ENCODE data around the gene CD55.
"Not testable (repeated sequence)": the region's sequence is repeated elsewhere in the genome, so short reads cannot be mapped to it uniquely, and the experiment has no call there.

Gene CD55

DNA sequence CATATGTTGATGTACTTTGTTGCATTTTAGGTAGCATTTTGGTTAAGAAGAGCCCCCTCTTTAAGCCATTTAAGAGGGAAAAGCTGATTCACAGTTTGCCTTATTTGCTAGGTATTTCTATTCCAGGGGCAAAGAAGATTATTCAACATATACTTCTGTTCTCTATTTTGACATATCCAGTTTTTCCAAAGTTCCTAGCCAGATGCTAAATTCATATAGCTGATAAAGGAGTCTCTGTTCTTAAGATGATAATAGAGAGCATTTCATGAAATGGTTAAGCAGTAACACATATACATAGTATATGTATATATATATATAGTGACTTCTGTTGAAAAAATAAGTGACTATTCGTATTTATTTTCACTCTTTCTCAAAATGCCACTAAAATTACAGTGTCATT, 15.5 kb upstream of the CD55 start:
- no peak for DNase-seq

DNA sequence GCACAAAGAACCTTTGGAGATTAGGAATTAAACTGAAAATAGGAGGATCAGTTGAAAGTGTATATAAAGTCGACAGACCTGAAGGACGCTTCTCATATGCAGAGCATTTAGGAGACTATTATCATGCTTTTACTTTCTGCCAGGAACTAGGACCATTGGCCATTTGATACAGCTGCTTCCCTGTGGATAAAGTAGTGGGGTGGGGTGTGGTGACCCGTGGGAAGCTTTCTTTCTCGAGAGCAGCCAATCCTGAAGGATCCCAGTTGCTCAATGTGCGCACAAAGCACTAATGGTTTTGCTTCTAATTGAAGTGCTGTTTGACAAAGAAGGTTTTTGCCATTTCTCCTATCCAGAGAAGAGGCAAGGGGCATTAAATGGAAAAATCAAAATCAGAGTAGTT, 14.9 kb upstream of the CD55 start:
- DNase-seq = no peak

DNA sequence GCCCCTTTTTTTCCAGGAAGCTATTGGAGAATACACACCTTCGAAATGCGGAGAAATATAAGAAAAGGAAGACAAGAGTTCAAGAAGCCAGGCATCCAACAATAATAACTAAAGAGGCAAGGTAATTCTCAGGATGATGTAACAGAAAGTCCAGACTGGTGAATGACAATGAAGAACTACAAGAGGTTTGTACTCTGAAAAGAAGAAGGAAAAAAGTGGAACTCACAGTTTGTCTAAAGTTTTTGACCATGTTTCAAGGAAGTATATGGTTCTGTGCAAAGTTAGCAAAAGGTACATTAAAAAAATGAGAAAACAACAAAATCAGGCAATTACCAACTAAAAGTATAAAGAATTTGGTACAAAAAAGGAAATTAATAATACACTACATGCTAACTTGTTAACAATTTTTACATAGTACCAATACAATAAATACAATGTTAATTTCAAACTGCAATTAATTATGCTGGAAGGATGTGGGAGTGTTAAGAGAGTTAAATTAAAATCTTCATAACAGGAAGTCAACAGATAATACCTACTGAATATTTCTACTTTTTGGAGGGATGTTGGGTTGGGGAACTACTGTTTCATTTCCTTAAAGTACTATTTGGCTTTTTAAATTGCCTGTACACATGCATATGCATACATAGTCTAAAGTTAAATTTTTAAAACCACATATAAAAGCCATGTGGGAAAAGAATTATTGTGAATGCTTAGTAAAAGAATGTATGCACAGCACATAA, 12.9 kb upstream of the CD55 start:
- no peak for DNase-seq

DNA sequence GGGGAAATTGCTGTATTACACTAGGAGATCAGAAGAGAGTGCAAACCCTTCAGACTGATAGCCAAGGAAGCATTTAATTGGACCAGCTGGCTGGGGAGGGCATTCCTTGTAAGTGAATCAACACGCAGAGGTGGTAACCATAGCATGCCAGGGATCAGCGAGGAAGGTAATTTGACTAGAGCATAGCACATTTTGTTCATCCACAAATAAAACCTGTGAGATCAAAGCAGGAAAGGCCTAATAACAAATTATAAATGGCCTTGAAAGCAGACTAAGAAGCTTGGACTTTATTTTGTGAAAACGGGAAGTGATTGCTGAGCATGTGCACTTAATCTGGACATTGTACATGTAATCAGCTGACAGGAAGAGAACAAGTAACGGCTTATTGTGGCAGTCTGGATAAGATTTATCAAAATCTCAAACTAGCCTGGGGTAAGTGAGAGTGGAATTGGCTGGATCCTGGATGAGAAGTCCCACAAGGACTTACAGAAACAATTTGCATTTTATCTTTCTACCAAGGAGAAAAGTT, 11.7 kb upstream of the CD55 start:
- peak; percentile 90 for DNase-seq

DNA sequence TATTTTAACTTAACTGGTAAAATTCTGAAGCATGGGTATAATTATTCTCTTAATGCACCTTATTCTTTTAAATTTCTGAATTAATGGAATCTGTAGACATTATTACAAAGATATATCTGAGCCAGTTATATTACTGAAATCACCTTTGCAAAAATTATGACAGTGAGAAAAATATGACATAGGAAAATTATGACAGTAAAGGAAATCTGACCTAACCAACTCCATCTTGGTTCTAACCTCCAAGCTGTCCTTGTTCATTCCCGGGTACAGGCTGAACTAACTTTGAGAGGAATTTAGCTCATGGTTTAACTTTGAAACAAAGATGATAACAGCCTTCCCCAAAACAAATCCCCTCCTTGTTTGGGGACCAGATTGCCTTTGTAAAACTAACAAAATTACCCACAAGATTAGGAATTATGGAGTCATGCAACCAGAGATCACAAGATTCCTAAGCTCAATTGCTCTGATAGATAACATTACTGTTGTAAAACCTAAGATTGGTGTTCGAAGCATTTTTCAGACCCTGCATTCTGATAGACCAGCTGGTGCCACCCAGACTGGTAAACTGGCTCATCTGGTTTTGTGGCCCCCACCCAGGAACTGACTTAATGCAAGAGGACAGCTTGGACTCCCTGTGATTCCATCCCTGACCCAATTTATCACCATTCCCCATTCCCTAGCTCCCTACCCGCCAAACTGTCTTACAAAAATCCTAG, 9.4 kb upstream of the CD55 start:
- DNase-seq = peak; percentile 63

DNA sequence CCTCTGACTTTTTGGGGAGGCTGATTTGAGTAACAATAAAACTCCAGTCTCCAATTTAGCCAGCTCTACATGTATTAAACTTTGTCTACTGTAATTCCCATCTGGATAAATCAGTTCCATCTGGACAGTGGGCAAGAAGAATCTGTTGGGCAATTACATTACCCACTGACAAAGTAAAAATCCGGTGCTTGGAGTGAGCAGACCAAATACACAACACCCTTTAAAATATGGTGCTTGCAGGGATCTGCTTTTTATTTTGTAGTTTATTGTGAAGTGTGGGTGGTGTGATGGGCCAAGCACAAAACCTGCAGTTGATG, 8.9 kb upstream of the CD55 start:
- peak; percentile 63 for DNase-seq

DNA sequence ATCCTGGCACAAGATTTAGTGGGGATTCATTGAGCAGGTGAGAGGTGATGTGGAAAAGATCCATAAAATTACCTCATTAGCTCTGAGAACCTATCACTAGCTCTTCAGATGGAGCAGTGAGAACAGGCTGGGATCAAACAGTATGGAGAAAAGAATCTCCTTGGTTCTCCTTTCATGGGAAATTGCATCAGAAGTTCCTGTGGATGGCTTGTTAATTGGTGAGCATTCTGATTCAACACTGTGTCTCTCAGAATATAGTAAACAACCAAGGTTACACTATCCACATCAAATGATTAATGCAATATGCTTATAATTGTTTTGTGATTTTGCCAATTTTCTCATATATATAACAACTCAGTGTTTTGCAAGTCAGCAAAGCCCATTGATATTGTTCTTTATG, 8.3 kb upstream of the CD55 start:
- DNase-seq = no peak

DNA sequence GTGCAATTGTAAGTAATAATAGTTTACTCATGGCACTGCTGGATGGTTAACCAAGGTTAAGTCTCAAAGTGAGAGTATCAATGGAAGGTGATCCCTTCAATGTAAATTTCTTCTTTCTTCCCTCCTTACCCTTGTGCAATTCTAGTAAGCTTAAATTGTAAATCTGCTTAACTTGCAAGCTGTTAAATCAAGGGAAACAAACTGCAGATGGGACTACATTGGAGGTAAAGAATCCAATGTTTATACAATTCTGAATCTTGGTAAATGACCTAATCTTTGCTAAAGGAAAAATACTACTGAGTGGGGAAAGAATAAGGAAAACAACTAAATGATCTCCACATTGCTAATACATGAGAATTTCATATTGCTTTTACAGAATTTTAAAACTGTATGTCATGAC, 6.7 kb upstream of the CD55 start:
- DNase-seq = peak; percentile 55

DNA sequence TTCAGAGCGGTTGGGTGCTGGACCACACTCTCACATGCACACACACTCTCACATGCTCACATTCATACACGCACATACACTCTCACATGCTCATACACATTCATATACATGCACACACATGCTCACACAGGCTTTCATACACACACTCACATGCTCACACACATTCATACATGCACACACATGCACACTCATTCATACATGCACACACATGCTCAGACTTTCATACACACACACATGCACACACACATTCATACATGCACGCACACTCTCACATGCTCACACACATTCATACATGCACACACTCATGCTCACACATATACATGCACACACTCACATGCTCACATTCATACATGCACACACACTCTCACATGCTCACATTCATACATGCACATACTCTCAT, 6.0 kb upstream of the CD55 start:
- no peak for DNase-seq

DNA sequence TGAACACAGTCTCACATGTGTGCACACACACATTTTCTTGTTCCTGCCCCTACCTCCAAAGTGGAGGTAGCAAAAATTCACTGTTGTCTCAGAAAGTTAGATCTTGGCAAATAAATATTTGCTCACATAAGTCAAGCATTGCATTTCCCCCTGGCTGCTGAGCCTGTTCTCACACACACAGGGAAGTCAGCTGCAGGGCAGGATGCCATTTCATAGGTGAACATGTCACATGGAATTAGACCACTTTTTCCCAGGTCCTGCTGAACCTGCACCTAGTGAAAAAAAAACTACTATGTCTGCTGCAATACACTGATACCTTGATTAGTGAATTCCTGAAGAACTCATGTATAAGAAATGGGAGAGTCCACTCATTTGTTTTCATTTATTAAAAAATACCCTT, 5.3 kb upstream of the CD55 start:
- no peak for DNase-seq

DNA sequence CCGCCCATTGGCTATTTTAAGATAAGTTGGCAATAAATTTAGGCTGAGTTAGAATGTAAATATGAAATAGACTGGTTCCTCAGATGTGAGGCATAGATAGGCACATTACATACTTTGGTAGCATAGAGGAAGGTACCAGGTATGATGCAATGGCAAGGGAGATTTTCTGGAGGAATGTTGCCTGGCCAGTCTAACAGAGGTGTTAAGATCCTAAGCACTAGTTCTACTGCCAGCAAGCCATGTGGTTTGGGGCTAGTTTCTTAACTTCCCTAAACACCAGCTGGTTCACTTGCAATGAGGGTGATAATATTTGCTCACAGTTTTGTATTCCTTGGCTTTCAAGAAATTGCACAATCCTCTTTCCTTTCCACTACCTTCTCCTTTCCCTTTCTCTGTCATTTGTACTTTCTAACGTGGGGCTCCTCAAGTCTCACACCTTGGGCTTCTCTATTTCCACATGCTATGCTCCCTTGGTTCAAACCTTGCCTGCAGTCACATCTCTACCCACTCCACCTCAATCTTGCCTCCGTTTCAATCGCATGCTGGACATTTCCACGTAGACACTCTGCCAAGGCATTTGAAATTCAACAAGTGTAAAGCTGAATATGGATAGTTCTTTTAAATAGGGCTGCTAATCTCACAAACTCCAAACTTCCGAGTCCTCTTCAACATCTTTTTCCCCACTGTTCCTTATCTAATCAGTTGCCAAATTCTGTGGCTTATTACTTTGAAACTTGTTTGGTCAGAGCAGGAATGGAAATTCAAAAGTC, 4.7 kb upstream of the CD55 start:
- DNase-seq = no peak

DNA sequence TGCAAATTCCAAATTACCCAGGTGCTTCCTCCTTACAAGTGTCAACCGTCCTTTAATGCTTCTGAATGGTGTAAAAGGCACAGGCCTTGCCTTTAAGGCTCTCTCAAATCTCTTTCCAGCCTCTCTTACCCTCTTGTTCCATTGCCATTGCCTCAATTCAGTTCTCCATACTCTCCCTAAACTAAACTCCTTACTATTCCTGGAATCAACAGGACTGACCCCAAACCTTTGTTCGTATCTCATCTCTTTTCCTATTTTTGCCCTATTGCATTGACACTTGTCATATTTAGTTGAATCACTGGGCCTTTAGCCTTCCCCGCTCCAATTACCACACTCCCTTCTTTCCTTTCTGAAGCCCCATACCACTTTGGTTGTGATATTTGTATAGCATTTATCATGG, 3.9 kb upstream of the CD55 start:
- no peak for DNase-seq

DNA sequence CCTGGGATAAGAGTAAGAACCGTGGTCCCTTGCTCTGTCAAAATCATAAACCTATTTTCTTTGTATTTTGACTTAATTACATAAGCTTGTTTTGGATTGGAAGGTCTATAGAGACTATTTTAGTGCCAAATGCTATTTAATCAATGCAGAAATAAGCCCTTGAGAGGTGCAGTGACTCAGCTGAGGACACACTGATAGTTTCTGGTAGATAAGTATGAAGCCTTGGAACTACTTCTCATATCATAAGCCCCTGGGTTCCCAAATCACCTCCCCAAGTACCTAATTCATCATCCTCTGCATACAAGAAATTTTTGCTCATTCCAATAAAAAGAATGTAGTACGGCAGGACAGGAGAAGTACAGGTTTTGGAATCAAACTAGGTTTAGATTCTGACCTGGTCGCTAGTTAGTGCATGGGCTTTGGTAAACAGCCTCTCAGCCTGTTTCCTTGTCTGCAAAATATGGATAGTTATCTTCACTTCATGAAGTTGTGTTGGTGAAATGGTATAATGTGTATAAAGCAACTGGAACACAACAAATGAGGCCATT, 3.3 kb upstream of the CD55 start:
- no peak for DNase-seq

DNA sequence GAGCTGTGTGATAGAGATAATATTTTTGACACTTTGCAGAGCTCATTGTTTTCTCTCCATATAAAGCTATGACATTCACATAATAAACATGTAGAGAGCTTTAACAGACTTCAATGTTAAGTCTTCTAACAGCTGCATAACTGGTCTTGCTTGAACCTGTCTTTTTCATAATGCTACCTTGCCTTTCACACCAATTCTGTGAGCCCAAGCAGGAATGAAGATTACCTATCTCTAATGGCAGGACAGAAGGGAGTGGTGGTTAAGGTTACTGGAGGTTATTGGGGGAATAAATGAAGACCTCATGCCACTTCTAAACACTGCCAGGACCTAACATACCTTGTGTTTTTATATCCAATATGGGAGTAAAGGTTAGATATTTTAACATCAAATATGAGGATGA, 2.3 kb upstream of the CD55 start:
- DNase-seq = no peak

DNA sequence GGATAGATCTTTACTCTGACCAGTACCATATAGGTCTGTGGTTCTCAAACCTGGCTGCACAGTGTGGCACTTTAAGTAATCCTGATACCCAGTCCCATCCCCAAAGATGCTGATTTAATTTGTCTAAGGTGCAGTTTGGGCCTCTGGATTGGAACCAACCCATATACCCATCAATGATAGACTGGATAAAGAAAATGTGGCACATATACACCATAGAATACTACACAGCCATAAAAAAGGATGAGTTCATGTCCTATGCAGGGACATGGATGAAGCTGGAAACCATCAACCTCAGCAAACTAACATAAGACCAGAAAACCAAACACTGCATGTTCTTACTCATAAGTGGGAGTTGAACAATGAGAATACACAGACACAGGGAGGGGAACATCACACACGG, 1.4 kb upstream of the CD55 start:
- DNase-seq = not testable (repeated sequence)

DNA sequence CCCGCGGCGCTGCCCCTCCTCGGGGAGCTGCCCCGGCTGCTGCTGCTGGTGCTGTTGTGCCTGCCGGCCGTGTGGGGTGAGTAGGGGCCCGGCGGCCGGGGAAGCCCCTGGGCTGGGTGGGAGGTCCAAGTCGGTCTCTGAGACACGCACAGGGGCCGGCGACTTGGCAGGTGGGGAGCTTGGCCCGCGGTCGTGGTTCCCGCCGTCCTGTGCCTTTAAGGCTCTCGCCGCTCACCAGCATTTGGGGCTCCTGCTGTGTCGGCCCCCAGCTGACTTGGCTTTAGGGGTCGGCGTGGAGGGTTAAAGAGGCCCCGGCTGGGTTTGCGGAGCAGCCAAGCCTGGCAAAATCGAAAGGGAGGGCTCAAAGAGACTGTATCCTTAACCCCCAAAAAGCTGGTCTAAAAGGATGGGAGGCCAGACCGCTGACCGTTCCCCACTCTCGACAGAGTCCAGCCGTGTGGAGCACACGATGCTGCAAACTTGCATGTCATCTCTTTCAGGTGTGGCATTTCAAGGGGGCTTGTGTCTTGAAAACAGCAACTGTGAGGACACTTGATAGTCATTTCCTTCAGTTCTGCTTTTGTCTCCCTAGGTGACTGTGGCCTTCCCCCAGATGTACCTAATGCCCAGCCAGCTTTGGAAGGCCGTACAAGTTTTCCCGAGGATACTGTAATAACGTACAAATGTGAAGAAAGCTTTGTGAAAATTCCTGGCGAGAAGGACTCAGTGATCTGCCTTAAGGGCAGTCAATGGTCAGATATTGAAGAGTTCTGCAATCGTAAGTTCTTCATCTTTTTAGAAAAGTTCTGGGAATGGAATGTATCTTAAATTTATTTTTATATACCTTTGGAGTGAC, 540 bp downstream of the CD55 start:
- DNase-seq = peak; percentile 83

DNA sequence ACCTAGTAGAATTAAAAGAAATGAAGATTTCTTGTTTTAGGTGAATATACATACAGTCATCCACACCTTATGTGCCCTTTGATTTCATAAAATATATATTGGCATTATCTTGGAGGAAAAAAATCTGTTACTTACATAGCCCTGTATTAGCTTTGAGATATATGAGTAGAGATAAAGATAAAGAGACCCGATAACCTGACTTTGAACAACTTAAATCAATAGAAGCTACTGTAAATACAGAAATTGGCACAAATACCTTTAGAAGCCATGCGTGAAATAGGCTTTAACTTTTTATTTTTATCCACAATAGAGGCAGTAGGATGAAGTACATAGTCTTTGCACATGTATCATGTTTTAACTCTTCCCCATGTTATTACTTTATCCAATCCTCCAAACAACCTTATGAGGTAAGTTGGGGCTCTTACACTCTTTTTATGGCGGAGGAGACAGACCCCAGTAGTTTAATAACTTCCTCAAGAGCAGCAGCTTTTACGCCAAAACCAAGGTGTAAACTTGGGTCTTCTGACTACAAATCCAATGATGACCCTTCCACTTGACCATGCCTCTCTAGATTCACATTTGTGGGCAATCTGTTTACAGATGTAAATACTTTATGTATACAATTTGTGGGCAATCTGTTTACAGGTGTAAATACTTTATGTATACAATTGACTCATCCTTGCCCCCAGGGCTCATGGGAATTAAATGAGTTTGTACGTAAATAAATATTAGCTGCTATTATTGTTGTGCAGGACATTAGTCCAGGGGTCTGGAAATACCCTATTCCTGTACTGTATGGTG, 2.1 kb downstream of the CD55 start:
- DNase-seq = no peak

DNA sequence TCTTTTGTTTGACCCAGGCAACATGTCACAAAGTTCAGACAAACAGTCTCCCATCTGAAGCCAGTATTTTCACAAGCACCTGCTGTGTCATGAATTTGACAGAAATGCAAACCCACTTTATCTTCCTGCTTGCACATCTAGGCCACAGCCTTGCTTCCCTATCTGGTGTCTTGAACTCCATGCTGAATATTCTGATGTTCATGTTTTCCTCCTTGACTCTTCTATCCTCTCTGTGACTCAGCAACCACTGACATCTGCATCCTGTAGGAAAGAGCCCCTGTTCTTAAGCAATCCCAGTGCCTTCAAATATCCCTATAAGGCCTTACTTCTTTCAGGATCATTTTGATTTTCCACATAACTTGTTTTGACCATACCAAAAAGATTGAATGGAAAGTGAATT, 6.5 kb downstream of the CD55 start:
- DNase-seq = no peak

DNA sequence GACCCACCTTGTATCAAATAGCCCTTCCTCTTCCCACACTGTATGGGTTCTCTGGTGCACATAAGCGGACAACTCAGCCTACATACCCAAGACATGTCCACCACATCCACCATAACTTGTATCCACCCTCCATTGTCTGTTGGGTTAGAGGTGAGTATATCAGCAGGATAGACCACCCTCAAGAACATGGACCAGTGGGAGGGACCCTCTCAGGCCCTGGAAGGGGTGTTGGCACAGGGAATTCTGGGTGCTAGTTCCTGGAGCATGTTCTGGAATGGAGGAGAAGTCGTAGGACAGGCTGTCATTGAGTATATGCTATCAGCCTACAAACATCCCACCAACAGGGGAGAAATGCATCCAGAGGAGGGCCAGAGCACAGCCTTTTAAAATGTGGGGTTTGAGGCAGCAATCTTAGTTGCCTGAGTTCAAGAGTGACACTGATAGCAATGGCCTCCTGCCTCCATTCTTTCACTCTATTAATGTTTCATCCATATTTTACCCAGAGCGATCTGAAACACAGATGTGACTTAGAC, 7.5 kb downstream of the CD55 start:
- no peak for DNase-seq

DNA sequence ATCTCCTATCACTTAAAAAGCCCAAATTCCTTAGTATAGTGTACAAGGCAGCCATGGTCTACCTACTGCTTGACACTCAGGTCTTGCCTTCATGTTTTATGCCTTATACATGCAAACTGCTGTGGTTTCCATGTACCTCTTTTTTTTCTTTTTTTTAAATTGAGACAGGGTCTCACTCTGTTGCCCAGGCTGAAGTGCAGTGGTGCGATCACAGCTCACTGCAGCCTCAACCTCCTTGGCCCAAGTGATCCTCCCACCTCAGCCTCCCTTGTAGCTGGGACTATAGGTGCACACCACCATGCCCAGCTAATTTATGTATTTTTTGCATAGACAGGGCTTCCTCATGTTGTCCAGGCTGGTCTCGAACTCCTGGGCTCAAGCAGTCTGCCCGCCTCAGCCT, 8.0 kb downstream of the CD55 start:
- no peak for DNase-seq

DNA sequence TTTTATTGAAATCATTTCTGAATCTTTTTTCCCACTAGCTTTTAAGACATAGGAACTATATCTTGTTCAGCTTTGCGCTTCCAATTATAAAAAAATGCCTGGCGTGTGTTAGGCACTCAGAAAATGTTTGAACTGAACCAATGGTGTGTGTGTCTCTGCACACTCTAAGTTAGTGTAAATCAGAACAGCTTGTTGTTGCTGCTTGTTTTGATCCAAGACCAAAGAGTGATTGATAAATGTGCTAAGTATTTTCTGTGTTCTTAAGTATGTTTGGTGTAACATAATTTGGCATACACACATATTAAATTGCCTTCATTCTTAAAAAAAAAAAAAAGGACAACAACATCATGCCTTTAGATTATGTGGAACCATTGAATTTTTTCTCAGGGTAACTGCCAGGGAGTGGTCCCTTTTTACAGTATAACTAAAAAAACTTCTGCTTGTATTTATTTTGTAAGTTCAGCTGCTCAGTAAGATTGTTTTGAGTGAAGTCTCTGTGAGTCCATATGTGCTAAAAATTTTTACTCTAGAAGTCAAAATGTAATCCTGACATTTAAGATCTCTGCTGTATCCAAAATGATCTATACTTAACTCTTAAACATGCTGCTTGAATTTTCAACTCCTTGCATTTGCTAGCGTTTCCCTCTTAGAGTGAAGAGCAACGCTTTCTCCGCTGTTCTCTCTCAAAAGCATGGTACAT, 8.7 kb downstream of the CD55 start:
- no peak for DNase-seq

All from NCI-H82 (cell line).